ENCODE results near the gene KRTAP5-3.

DNA sequence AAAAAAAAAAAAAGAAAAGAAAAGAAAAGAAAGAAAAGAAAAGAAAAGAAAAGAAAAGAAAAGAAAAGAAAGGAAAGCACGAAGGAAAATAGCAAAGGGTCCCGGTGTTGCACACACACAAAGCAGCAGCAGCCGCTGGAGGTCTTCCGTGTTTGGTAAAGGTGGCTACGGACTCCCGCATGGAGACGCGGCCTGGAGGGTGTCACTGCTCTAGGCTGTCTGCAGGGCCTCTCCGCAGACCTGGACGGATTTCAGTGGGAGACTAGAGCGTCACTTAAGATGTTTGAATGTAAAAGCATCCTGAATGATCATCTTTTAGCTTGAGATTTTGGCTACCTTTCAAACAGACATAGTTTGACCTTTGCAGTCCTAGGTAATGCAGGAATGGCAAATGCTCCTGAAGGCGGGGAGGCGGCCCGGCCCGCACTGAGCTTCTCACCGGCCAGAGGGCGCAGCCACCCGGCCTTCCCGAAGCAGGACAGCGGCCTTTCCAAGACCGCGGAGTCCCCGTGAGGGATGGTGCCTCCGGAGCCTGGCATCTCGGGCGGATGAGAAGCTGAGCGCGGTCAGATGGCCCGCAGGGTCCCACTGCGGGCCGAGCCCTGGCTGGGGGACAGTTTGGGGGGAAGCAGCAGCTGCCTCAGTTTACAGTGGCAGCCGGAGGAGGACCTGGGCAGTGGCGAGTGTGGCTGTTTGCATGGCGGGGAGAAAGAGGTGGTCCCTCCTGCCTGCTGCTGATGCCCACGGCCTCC is 39.8 kb upstream of the KRTAP5-3 start:
- no peak for TF ChIP-seq SETDB1 (IDR thresholded peaks at IDR 0.05; ENCODE audit: insufficient read length, low read length)
- TF ChIP-seq, protein P1, sequence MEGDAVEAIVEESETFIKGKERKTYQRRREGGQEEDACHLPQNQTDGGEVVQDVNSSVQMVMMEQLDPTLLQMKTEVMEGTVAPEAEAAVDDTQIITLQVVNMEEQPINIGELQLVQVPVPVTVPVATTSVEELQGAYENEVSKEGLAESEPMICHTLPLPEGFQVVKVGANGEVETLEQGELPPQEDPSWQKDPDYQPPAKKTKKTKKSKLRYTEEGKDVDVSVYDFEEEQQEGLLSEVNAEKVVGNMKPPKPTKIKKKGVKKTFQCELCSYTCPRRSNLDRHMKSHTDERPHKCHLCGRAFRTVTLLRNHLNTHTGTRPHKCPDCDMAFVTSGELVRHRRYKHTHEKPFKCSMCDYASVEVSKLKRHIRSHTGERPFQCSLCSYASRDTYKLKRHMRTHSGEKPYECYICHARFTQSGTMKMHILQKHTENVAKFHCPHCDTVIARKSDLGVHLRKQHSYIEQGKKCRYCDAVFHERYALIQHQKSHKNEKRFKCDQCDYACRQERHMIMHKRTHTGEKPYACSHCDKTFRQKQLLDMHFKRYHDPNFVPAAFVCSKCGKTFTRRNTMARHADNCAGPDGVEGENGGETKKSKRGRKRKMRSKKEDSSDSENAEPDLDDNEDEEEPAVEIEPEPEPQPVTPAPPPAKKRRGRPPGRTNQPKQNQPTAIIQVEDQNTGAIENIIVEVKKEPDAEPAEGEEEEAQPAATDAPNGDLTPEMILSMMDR (tag by site-specific recombination; IDR thresholded peaks at IDR 0.05), result no peak
- no peak for TF ChIP-seq BCL11A (tag by site-specific recombination; IDR thresholded peaks at IDR 0.05; ENCODE audit: low read depth)
- TF ChIP-seq, protein P2, sequence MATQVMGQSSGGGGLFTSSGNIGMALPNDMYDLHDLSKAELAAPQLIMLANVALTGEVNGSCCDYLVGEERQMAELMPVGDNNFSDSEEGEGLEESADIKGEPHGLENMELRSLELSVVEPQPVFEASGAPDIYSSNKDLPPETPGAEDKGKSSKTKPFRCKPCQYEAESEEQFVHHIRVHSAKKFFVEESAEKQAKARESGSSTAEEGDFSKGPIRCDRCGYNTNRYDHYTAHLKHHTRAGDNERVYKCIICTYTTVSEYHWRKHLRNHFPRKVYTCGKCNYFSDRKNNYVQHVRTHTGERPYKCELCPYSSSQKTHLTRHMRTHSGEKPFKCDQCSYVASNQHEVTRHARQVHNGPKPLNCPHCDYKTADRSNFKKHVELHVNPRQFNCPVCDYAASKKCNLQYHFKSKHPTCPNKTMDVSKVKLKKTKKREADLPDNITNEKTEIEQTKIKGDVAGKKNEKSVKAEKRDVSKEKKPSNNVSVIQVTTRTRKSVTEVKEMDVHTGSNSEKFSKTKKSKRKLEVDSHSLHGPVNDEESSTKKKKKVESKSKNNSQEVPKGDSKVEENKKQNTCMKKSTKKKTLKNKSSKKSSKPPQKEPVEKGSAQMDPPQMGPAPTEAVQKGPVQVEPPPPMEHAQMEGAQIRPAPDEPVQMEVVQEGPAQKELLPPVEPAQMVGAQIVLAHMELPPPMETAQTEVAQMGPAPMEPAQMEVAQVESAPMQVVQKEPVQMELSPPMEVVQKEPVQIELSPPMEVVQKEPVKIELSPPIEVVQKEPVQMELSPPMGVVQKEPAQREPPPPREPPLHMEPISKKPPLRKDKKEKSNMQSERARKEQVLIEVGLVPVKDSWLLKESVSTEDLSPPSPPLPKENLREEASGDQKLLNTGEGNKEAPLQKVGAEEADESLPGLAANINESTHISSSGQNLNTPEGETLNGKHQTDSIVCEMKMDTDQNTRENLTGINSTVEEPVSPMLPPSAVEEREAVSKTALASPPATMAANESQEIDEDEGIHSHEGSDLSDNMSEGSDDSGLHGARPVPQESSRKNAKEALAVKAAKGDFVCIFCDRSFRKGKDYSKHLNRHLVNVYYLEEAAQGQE (tag by site-specific recombination; IDR thresholded peaks at IDR 0.05), result no peak
- TF ChIP-seq OSR2 (tag by site-specific recombination; IDR thresholded peaks at IDR 0.05), result no peak
- TF ChIP-seq YY1 (tag by site-specific recombination; IDR thresholded peaks at IDR 0.05), result no peak
- no peak for TF ChIP-seq HOXA7 (CRISPR knock-in tag; IDR thresholded peaks at IDR 0.05; ENCODE audit: borderline replicate concordance)
- TF ChIP-seq, protein P3, sequence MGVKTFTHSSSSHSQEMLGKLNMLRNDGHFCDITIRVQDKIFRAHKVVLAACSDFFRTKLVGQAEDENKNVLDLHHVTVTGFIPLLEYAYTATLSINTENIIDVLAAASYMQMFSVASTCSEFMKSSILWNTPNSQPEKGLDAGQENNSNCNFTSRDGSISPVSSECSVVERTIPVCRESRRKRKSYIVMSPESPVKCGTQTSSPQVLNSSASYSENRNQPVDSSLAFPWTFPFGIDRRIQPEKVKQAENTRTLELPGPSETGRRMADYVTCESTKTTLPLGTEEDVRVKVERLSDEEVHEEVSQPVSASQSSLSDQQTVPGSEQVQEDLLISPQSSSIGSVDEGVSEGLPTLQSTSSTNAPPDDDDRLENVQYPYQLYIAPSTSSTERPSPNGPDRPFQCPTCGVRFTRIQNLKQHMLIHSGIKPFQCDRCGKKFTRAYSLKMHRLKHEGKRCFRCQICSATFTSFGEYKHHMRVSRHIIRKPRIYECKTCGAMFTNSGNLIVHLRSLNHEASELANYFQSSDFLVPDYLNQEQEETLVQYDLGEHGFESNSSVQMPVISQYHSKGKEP (tag by site-specific recombination; IDR thresholded peaks at IDR 0.05), result no peak
- TF ChIP-seq, protein P4, sequence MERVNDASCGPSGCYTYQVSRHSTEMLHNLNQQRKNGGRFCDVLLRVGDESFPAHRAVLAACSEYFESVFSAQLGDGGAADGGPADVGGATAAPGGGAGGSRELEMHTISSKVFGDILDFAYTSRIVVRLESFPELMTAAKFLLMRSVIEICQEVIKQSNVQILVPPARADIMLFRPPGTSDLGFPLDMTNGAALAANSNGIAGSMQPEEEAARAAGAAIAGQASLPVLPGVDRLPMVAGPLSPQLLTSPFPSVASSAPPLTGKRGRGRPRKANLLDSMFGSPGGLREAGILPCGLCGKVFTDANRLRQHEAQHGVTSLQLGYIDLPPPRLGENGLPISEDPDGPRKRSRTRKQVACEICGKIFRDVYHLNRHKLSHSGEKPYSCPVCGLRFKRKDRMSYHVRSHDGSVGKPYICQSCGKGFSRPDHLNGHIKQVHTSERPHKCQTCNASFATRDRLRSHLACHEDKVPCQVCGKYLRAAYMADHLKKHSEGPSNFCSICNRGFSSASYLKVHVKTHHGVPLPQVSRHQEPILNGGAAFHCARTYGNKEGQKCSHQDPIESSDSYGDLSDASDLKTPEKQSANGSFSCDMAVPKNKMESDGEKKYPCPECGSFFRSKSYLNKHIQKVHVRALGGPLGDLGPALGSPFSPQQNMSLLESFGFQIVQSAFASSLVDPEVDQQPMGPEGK (tag by site-specific recombination; IDR thresholded peaks at IDR 0.05), result no peak
- TF ChIP-seq, protein P5, sequence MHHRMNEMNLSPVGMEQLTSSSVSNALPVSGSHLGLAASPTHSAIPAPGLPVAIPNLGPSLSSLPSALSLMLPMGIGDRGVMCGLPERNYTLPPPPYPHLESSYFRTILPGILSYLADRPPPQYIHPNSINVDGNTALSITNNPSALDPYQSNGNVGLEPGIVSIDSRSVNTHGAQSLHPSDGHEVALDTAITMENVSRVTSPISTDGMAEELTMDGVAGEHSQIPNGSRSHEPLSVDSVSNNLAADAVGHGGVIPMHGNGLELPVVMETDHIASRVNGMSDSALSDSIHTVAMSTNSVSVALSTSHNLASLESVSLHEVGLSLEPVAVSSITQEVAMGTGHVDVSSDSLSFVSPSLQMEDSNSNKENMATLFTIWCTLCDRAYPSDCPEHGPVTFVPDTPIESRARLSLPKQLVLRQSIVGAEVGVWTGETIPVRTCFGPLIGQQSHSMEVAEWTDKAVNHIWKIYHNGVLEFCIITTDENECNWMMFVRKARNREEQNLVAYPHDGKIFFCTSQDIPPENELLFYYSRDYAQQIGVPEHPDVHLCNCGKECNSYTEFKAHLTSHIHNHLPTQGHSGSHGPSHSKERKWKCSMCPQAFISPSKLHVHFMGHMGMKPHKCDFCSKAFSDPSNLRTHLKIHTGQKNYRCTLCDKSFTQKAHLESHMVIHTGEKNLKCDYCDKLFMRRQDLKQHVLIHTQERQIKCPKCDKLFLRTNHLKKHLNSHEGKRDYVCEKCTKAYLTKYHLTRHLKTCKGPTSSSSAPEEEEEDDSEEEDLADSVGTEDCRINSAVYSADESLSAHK (tag by site-specific recombination; IDR thresholded peaks at IDR 0.05), result no peak
- no peak for TF ChIP-seq ZNF350 (tag by site-specific recombination; IDR thresholded peaks at IDR 0.05)
- TF ChIP-seq ZNF664 (tag by site-specific recombination; IDR thresholded peaks at IDR 0.05), result no peak
- TF ChIP-seq, protein P6, sequence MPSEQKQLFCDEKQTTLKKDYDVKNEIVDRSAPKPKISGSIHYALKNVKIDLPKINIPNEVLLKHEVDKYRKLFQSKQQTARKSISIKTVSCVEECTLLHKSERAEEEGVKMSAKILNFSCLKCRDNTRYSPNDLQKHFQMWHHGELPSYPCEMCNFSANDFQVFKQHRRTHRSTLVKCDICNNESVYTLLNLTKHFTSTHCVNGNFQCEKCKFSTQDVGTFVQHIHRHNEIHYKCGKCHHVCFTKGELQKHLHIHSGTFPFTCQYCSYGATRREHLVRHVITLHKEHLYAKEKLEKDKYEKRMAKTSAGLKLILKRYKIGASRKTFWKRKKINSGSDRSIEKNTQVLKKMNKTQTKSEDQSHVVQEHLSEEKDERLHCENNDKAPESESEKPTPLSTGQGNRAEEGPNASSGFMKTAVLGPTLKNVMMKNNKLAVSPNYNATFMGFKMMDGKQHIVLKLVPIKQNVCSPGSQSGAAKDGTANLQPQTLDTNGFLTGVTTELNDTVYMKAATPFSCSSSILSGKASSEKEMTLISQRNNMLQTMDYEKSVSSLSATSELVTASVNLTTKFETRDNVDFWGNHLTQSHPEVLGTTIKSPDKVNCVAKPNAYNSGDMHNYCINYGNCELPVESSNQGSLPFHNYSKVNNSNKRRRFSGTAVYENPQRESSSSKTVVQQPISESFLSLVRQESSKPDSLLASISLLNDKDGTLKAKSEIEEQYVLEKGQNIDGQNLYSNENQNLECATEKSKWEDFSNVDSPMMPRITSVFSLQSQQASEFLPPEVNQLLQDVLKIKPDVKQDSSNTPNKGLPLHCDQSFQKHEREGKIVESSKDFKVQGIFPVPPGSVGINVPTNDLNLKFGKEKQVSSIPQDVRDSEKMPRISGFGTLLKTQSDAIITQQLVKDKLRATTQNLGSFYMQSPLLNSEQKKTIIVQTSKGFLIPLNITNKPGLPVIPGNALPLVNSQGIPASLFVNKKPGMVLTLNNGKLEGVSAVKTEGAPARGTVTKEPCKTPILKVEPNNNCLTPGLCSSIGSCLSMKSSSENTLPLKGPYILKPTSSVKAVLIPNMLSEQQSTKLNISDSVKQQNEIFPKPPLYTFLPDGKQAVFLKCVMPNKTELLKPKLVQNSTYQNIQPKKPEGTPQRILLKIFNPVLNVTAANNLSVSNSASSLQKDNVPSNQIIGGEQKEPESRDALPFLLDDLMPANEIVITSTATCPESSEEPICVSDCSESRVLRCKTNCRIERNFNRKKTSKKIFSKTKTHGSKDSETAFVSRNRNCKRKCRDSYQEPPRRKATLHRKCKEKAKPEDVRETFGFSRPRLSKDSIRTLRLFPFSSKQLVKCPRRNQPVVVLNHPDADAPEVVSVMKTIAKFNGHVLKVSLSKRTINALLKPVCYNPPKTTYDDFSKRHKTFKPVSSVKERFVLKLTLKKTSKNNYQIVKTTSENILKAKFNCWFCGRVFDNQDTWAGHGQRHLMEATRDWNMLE (tag by site-specific recombination; conservative IDR thresholded peaks at IDR 0.05; ENCODE audit: low read depth), result no peak
- TF ChIP-seq ZSCAN30 (tag by site-specific recombination; IDR thresholded peaks at IDR 0.05), result no peak

All from HEK293 (cell line).